Endometrial microvascular endothelial cells (primary cell): ENCODE data around the gene TAF11L3. TPM values are rescaled to one million over a fixed set of nuclear protein-coding genes. Genes with fewer than 3 reads are reported as not detected.
"Not testable (repeated sequence)": the region's sequence is repeated elsewhere in the genome, so short reads cannot be mapped to it uniquely, and the experiment has no call there.

Experiments
- in situ Hi-C: cut with HindIII; loops from 2 replicates; pipeline ENCODE4 v1.10.0; 2017; ENCODE audit warnings: low sequenced_read_pairs, low pct_unique_long_range_greater_than_20kb; ENCODE audit errors: inconsistent ontology term
- total RNA-seq: library from RNA; depleted of rRNA; stranded (reverse); fragments of >200 nt; gene quantifications from one replicate; pipeline ENCODE4 v1.2.3, GENCODE V29; 2015; ENCODE audit errors: inconsistent ontology term

Gene TAF11L3
- total RNA-seq = not detected

- in situ Hi-C loops = not testable (repeated sequence)
Measured at GRCh38 chr5:17518067-17518466, at the start of gene TAF11L3. TSS of gene TAF11L3 (plus strand) at chr5:17518367.

- in situ Hi-C loops = no loop called here
Measured at GRCh38 chr5:17470064-17470463, 48.1 kb upstream of the TAF11L3 start.

GRCh38 chr5:17475064-17475463 lies 43.1 kb upstream of the TAF11L3 start:
- in situ Hi-C loops = not testable (repeated sequence)

GRCh38 chr5:17477043-17477442 lies 41.1 kb upstream of the TAF11L3 start:
- in situ Hi-C loops = no loop called here

- in situ Hi-C loops = no loop called here
Measured at GRCh38 chr5:17477573-17478265, 40.4 kb upstream of the TAF11L3 start.

GRCh38 chr5:17481378-17481777 lies 36.8 kb upstream of the TAF11L3 start:
- in situ Hi-C loops = no loop called here

- in situ Hi-C loops = no loop called here
Measured at GRCh38 chr5:17482790-17483189, 35.4 kb upstream of the TAF11L3 start.

- in situ Hi-C loops = not testable (repeated sequence)
Measured at GRCh38 chr5:17486464-17487173, 31.5 kb upstream of the TAF11L3 start.

GRCh38 chr5:17487174-17487512 lies 31.0 kb upstream of the TAF11L3 start:
- in situ Hi-C loops = no loop called here

- in situ Hi-C loops = not testable (repeated sequence)
Measured at GRCh38 chr5:17491257-17491656, 26.9 kb upstream of the TAF11L3 start.

- in situ Hi-C loops = no loop called here
Measured at GRCh38 chr5:17492770-17493169, 25.4 kb upstream of the TAF11L3 start.

- in situ Hi-C loops = no loop called here
Measured at GRCh38 chr5:17497446-17497845, 20.7 kb upstream of the TAF11L3 start.

GRCh38 chr5:17497931-17498330 lies 20.2 kb upstream of the TAF11L3 start, which contains the start of gene TAF11L2:
TSS of gene TAF11L2 (plus strand) at chr5:17498231.
- in situ Hi-C loops = not testable (repeated sequence)

- in situ Hi-C loops = no loop called here
Measured at GRCh38 chr5:17511775-17512325, 6.3 kb upstream of the TAF11L3 start.

- in situ Hi-C loops = not testable (repeated sequence)
Measured at GRCh38 chr5:17517526-17517925, 641 bp upstream of the TAF11L3 start.

GRCh38 chr5:17519508-17519907 lies 1.3 kb downstream of the TAF11L3 start:
- in situ Hi-C loops = not testable (repeated sequence)

GRCh38 chr5:17521501-17521900 lies 3.3 kb downstream of the TAF11L3 start, which contains the start of gene TAF11L4:
TSS of gene TAF11L4 (plus strand) at chr5:17521801.
- in situ Hi-C loops = not testable (repeated sequence)

GRCh38 chr5:17524935-17525334 lies 6.8 kb downstream of the TAF11L3 start, which contains the start of gene TAF11L5:
TSS of gene TAF11L5 (plus strand) at chr5:17525235.
- in situ Hi-C loops = not testable (repeated sequence)

GRCh38 chr5:17526504-17526903 lies 8.3 kb downstream of the TAF11L3 start:
- in situ Hi-C loops = not testable (repeated sequence)

GRCh38 chr5:17528369-17528768 lies 10.2 kb downstream of the TAF11L3 start, which contains the start of gene TAF11L6:
TSS of gene TAF11L6 (plus strand) at chr5:17528669.
- in situ Hi-C loops = not testable (repeated sequence)
